ENCODE results near the gene RFC2.
A peak's percentile ranks its signal among the peaks of the same experiment; 100 is the strongest.

RFC2 gene

GRCh38 chr7:74193913-74194312 is 60.3 kb downstream of the RFC2 start:
- TF ChIP-seq POLR2A (IDR thresholded peaks at IDR 0.05; ENCODE audit: low read depth, low read length) (no peak), POLR2AphosphoS5 (IDR thresholded peaks at IDR 0.05; ENCODE audit: low read depth, low read length) (peak; percentile 66)
- no peak for FAIRE-seq
- no peak for DNase-seq (ENCODE audit: insufficient read length)

GRCh38 chr7:74193054-74193453 is 61.1 kb downstream of the RFC2 start:
- DNase-seq (ENCODE audit: insufficient read length) (no peak), FAIRE-seq (no peak)
- no peak for TF ChIP-seq POLR2AphosphoS5 (IDR thresholded peaks at IDR 0.05; ENCODE audit: low read depth, low read length)
- peak; percentile 35; the same call in 1 of the 2 replicates for TF ChIP-seq POLR2A (IDR thresholded peaks at IDR 0.05; ENCODE audit: low read depth, low read length)
- TF ChIP-seq TAF1 (IDR thresholded peaks at IDR 0.05; ENCODE audit: borderline replicate concordance, low read depth, low read length), result no peak

GRCh38 chr7:74191231-74191630 is 63.0 kb downstream of the RFC2 start:
- DNase-seq (ENCODE audit: insufficient read length) (no peak), FAIRE-seq (no peak)
- TF ChIP-seq POLR2AphosphoS5 (IDR thresholded peaks at IDR 0.05; ENCODE audit: low read depth, low read length) (no peak), POLR2A (IDR thresholded peaks at IDR 0.05; ENCODE audit: low read depth, low read length) (no peak), TAF1 (IDR thresholded peaks at IDR 0.05; ENCODE audit: borderline replicate concordance, low read depth, low read length) (no peak)

- TF ChIP-seq POLR2AphosphoS5 (IDR thresholded peaks at IDR 0.05; ENCODE audit: low read depth, low read length) (no peak), POLR2A (IDR thresholded peaks at IDR 0.05; ENCODE audit: low read depth, low read length) (no peak), TAF1 (IDR thresholded peaks at IDR 0.05; ENCODE audit: borderline replicate concordance, low read depth, low read length) (no peak)
- DNase-seq (ENCODE audit: insufficient read length) (no peak), FAIRE-seq (no peak)
These were observed 63.9 kb downstream of the RFC2 start for GRCh38 chr7:74190259-74190658.

- no peak for TF ChIP-seq POLR2AphosphoS5 (IDR thresholded peaks at IDR 0.05; ENCODE audit: low read depth, low read length)
- TF ChIP-seq POLR2A (IDR thresholded peaks at IDR 0.05; ENCODE audit: low read depth, low read length), result no peak
- TF ChIP-seq TAF1 (IDR thresholded peaks at IDR 0.05; ENCODE audit: borderline replicate concordance, low read depth, low read length), result no peak
- DNase-seq (ENCODE audit: insufficient read length), result no peak
- FAIRE-seq, result peak; percentile 24
These were observed 66.1 kb downstream of the RFC2 start for GRCh38 chr7:74187915-74188675.

- no peak for DNase-seq (ENCODE audit: insufficient read length)
- no peak for TF ChIP-seq TAF1 (IDR thresholded peaks at IDR 0.05; ENCODE audit: borderline replicate concordance, low read depth, low read length)
- no peak for FAIRE-seq
These were observed 68.6 kb downstream of the RFC2 start for GRCh38 chr7:74185636-74186035.

GRCh38 chr7:74185016-74185415 is 69.2 kb downstream of the RFC2 start:
- FAIRE-seq, result no peak
- DNase-seq (ENCODE audit: insufficient read length), result no peak
- TF ChIP-seq TAF1 (IDR thresholded peaks at IDR 0.05; ENCODE audit: borderline replicate concordance, low read depth, low read length) (no peak), POLR2A (IDR thresholded peaks at IDR 0.05; ENCODE audit: low read depth, low read length) (no peak), POLR2AphosphoS5 (IDR thresholded peaks at IDR 0.05; ENCODE audit: low read depth, low read length) (no peak)

GRCh38 chr7:74183653-74184450 is 70.3 kb downstream of the RFC2 start:
- FAIRE-seq, result no peak
- no peak for DNase-seq (ENCODE audit: insufficient read length)
- TF ChIP-seq TAF1 (IDR thresholded peaks at IDR 0.05; ENCODE audit: borderline replicate concordance, low read depth, low read length) (no peak), POLR2AphosphoS5 (IDR thresholded peaks at IDR 0.05; ENCODE audit: low read depth, low read length) (no peak), POLR2A (IDR thresholded peaks at IDR 0.05; ENCODE audit: low read depth, low read length) (no peak)

GRCh38 chr7:74183142-74183541 is 71.1 kb downstream of the RFC2 start:
- FAIRE-seq, result no peak
- no peak for TF ChIP-seq TAF1 (IDR thresholded peaks at IDR 0.05; ENCODE audit: borderline replicate concordance, low read depth, low read length)
- TF ChIP-seq POLR2A (IDR thresholded peaks at IDR 0.05; ENCODE audit: low read depth, low read length), result no peak
- no peak for TF ChIP-seq POLR2AphosphoS5 (IDR thresholded peaks at IDR 0.05; ENCODE audit: low read depth, low read length)
- DNase-seq (ENCODE audit: insufficient read length), result no peak

- DNase-seq (ENCODE audit: insufficient read length), result no peak
- no peak for FAIRE-seq
- TF ChIP-seq POLR2AphosphoS5 (IDR thresholded peaks at IDR 0.05; ENCODE audit: low read depth, low read length) (no peak), TAF1 (IDR thresholded peaks at IDR 0.05; ENCODE audit: borderline replicate concordance, low read depth, low read length) (no peak), POLR2A (IDR thresholded peaks at IDR 0.05; ENCODE audit: low read depth, low read length) (0 out of 2 replicates have a peak, but pooled peaks have one; percentile 18)
These were observed 71.6 kb downstream of the RFC2 start for GRCh38 chr7:74182453-74183090.

- DNase-seq (ENCODE audit: insufficient read length) (no peak), FAIRE-seq (no peak)
These were observed 72.4 kb downstream of the RFC2 start for GRCh38 chr7:74181821-74182220.

More at GRCh38 chr7:74181821-74182220, 72.4 kb downstream of the RFC2 start:
- no peak for TF ChIP-seq POLR2AphosphoS5 (IDR thresholded peaks at IDR 0.05; ENCODE audit: low read depth, low read length)
- no peak for TF ChIP-seq POLR2A (IDR thresholded peaks at IDR 0.05; ENCODE audit: low read depth, low read length)
- no peak for TF ChIP-seq TAF1 (IDR thresholded peaks at IDR 0.05; ENCODE audit: borderline replicate concordance, low read depth, low read length)
